GM11168 (cell line): Measurements from ENCODE around the gene AKAP13.
"Not testable (repeated sequence)": the region's sequence is repeated elsewhere in the genome, so short reads cannot be mapped to it uniquely, and the experiment has no call there.

Experiments used
- in situ Hi-C: fragments of 300-500 bp; cut with MboI; formaldehyde crosslinking; loops from one replicate; pipeline ENCODE4 v1.12.0; 2022; ENCODE audit warnings: low sequenced_read_pairs; ENCODE audit not compliant: unreplicated experiment

Gene AKAP13

DNA sequence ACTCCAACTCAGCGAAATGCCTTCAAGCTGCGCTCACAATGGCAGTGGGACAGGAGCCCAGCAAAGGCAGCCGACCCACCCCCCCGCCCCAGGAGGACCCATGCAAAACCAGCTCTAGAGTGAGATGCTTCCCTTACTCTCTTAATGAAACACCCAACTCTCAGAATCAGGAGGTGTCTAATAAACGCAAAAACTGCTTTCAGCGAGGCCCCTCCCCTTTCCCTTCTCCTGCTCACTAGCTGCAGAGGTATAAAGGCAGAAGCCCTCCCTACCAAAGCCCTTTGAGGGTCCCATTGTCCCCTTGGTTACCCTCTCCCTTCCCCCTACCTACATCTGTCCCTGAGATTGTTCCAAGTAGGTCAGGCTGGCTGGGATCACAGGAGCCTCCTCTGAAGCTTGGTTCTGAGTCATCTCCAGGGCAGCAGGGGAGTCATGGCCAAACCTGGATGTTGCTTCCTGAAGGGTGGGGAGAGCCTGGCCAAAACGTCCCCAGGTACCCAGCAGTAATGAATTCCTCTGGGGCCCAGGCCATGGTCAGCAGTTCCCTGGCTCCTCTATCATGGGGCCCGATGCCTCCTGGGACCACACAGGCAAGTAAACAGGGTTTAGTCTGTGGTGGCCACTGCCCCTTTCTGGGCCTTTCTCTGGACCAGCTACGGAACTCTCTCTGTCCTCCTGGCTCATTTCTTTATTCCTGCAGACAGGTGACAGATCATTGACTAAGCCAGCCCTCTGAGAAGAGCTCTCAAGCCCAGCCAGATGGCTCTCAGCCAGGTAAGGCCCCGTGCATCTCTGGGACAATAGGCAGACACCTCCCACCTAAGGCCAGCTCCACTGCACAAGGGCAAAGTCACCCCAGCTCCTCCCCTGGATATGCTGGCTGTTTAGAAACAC is 405.7 kb downstream of the AKAP13 start:
- in situ Hi-C loops = no loop called here

- in situ Hi-C loops = no loop called here
Observed at GRCh38 chr15:85786781-85787114, 406.3 kb downstream of the AKAP13 start.

GRCh38 chr15:85788771-85789495 is 408.5 kb downstream of the AKAP13 start:
- in situ Hi-C loops = no loop called here

- in situ Hi-C loops = no loop called here
Observed at GRCh38 chr15:85789496-85789875, 409.1 kb downstream of the AKAP13 start.

GRCh38 chr15:85792102-85792731 is 411.8 kb downstream of the AKAP13 start:
- in situ Hi-C loops = no loop called here

DNA sequence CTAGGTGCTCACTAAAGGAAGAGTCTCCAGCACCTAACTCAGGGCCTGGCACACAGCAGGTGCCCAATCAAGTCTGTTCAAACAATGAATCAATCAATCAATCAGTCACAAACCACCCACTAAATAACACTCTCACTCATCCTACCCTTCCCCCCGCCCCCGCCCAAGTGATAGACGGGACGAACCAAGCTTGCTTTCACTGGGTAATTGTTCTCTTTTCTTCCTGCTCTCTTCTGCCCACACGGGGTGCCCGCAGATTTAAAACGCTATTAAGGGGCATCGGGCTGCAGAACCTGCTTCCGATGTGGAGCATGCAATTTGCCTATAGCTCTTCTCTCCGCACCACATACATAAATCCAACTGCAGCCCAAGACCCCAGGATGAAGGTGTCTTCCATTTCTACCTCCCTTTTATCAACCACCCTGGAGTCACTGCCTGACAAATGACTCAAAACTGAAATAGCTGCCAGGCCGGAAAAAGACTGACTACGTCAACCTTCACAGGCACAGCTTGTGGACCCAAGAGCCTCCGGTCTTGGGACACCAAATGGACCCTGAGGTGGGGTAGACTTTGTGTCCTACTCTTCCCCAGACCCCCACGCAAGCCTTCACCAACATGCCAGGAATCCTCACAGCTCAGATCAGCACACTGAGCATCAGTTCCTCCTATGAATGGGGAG is 412.6 kb downstream of the AKAP13 start:
- in situ Hi-C loops = no loop called here

DNA sequence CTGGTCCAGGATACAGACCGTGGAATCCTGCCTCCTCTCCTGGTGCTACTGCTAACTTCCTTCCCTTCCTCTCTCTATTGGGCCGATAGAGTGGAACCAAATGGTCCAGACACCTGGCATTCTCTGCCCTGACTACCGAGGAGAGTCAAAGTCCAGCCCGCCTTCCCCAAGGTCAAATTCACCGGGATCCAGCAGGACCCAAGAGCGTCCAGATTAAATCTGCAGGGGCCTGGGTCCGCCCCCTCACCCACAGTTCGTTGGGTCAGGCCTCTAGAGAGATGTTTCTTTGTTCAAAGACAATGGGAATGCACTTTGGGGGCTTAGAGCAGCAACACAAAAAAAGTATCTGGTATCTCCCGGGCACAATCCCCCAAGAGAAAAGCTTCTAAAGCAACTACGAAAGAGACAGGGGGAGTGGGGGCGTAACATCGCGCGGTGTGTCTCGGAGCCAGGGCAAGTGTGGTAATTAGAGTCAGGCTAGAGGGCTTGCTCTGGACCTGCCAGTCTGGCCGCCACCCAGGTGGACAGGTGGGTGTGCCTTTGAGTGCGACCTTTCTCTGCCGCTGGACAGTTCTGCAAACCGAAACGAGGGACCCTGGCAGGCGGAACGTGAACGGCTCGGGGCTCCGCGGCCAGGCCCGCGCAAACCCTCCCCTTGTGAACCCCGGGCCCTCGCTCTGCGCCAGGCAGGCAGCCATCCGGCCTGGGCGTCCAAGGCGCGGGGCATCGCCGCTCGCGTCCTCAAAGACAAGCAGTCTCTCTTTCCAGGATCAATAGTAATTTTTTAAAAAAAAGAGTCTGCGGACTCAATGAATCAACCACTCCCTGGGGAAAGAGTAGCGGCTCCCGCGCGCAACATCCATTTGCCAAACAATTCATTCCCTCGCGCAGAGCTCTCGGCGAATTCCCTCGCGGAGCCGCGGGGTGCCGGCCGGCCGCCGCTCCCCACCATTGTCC is 413.5 kb downstream of the AKAP13 start:
- in situ Hi-C loops = no loop called here

DNA sequence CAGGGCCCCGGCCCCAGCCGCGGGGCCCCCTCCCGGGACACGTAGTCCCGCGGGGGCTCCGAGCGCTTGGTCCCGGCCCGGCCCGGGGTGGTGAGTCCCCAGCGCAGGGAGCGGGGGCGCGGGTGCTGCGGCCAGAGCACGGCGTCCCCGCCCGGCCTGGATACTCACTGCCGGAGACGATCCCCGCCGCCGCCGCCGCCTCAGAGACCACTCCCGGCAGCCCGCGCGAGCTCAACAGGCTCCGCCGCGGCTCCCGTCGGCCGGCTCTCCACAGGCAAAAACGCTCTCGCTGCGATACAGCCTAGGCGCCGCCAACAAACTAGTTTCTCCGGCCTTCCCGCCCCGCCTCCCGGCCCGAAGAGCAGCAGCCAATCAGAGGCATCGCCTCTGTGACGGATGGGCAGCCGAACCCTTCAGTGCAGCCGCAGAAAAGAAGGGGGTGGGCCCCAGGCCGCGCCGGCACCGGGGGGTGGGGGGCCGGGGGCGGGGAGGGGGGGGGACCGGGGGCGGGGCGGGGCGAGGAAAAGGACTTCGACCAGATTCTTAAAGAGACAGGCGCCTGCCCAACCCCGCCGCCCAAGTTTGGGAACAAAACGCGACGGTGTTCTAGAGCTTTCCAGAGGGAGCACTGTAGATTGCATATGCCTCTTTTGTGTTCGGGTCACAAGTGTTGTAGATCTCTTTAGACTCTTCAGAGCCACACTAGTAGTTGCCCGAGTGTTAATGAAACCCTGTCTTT is 414.4 kb downstream of the AKAP13 start, which contains the start of gene KLHL25:
TSS of gene KLHL25 (minus strand) at position 328 of the 739 bp plus-strand sequence. CDS start 25,115 bp downstream, outside the sequence.
- in situ Hi-C loops = no loop called here

GRCh38 chr15:85795337-85796305 is 415.2 kb downstream of the AKAP13 start:
- in situ Hi-C loops = no loop called here

DNA sequence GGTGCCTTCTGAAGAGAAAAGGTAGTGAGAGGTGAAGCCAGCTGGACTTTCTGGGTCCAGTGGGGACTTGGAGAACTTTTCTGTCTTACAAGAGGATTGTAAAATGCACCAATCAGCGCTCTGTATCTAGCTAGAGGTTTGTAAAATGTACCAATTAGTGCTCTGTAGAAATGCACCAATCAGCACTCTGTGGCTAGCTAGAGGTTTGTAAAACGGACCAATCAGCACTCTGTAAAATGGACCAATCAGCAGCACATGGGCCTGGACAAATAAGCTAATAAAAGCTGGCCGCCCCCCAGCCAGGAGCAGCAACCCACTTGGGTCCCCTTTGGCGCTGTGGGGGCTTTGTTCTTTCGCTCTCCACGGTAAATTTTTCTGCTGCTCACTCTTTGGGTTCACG is 416.0 kb downstream of the AKAP13 start:
- in situ Hi-C loops = not testable (repeated sequence)
